ENCODE results near the gene PFDN2. TPM values are rescaled to one million over a fixed set of nuclear protein-coding genes. Genes with fewer than 3 reads are reported as not detected.

Gene PFDN2
- total and polyA plus RNA-seq, 10 of the 15 experiments (the other 5 are each of a cell fraction or from before 2014, with no cell fraction given): 30.0 to 141 (median 80.5) TPM

DNA sequence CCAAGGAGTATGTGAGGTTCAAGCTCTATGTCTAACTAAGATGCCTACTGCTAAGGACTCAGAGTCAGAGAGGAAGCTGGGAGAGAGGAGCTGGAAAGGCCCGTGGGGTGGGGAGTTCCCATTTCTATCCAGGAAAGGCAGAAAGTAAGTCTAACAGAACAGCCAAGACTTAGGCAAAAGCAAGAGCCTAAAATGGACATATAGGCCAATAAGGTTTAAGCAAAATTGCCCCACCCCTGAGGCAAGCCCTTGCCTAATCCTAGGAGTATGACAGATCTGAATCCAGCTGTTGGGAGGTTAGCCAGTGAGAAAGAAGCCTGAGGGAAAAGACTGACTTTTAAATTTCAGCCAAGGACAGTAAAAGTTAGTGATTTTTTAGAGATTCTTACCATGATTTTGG lies 21.3 kb downstream of the PFDN2 start:
- POLR2A ChIA-PET: interaction anchor here (0.5 to 5.6 kb wide), 9 partner anchors 21 to 265 kb away, joined by 3 to 66 read pairs (median 5); partner anchors contain the start of genes ARHGAP30, NIT1, PFDN2 and TSTD1
- Histone ChIP-seq H2AFZ (ENCODE audit: control insufficient read depth, low read depth, low read length) (no peak overlapping the region), H3K27me3 (replicated peaks in 1 of 2; ENCODE audit: control insufficient read depth in 2 of 2, insufficient read depth in 2 of 2, low read length in 1 of 2) (no peaks in the 10 kb centered on the region), H3K4me2 (ENCODE audit: control insufficient read depth, insufficient read depth) (peak overlapping the region; percentile 61), H3K36me3 (ENCODE audit: control insufficient read depth in 2 of 2, insufficient read depth in 2 of 2, low read length in 1 of 2) (peaks cover 0 to 8% of the 10 kb centered on the region in 2 experiments; a peak in 3 of 4 replicates), H3K4me1 (ENCODE audit: control insufficient read depth, insufficient read depth, low read length) (peaks cover 39% of the 10 kb centered on the region), H3K9me3 (replicated peaks; ENCODE audit: control insufficient read depth, insufficient read depth, low read length) (no peaks in the 10 kb centered on the region), H3K79me2 (ENCODE audit: control insufficient read depth, insufficient read depth, low read length) (no peaks in the 10 kb centered on the region), H3K4me3 (0 out of 2 replicates have a peak overlapping the region, but pooled peaks have one; percentile 21), H3K9ac (ENCODE audit: control insufficient read depth, insufficient read depth, low read length) (peak overlapping the region; percentile 36; the same call in 1 of the 2 replicates), H4K20me1 (ENCODE audit: control insufficient read depth, insufficient read depth) (no peaks in the 10 kb centered on the region), H3K27ac (ENCODE audit: control insufficient read depth, insufficient read depth) (peak overlapping the region; percentile 65)
- BruUV-seq (replicated peaks): no TSS peak
- FAIRE-seq: no peak
- in situ Hi-C loops (cut with MboI) (no loop called here), intact Hi-C loops (cut with micrococcal nuclease; ENCODE audit: unreplicated experiment) (loop anchor here (1.0 kb wide), 2 partner anchors 26 to 55 kb away; no protein-coding TSS in a partner anchor)
- CTCF ChIA-PET: interaction anchor here (0.8 to 7.6 kb wide), 24 partner anchors 10 to 315 kb away, joined by 3 to 181 read pairs (median 6); partner anchors contain the start of genes ARHGAP30, DEDD, F11R and ITLN2
- RAD21 ChIA-PET (ENCODE audit: unreplicated experiment): interaction anchor here (0.6 to 6.7 kb wide), 16 partner anchors 9 to 320 kb away, joined by 3 to 90 read pairs (median 4); partner anchors contain the start of genes ARHGAP30, DEDD, F11R and TSTD1
- SMC1A ChIA-PET (ENCODE audit: uncharacterized antibody, unreplicated experiment): interaction anchor here (0.7 to 7.0 kb wide), 30 partner anchors 8 to 369 kb away, joined by 3 to 110 read pairs (median 4); partner anchors contain the start of genes ARHGAP30, DEDD, F11R and ITLN2
- ATAC-seq: peak; percentile 3; the same call in 1 of the 3 replicates
- DNase-seq (ENCODE audit: low read depth, low spot score): no peak
- TF ChIP-seq ZNF687 (IDR thresholded peaks at IDR 0.05) (no peak), NFYA (IDR thresholded peaks at IDR 0.05; ENCODE audit: borderline replicate concordance, low read depth, low read length) (no peak), BACH1 (IDR thresholded peaks at IDR 0.05; ENCODE audit: borderline replicate concordance) (no peak), BMI1 (IDR thresholded peaks at IDR 0.05; ENCODE audit: borderline replicate concordance) (no peak), NR2C2 (IDR thresholded peaks at IDR 0.05; ENCODE audit: borderline replicate concordance, control insufficient read depth, insufficient read length, low read depth) (no peak), ETV6 (conservative IDR thresholded peaks at IDR 0.05 in 1 of 2, IDR thresholded peaks at IDR 0.05 in 1 of 2; ENCODE audit: borderline replicate concordance in 1 of 2, low read depth in 1 of 2) (no peak), HDAC2 (IDR thresholded peaks at IDR 0.05) (no peak), TARDBP (IDR thresholded peaks at IDR 0.05; ENCODE audit: borderline replicate concordance) (no peak)
- WGBS (ENCODE audit: insufficient coverage, insufficient replicate concordance, low lambda C conversion rate, missing lambda C conversion rate): 8% methylated on average over 1 of the region's 1 CpG
